GM18858 (cell line): Measurements from ENCODE around the gene TIAM2.

ENCODE experiments used
- ATAC-seq: cut with Tn5 transposase; IDR thresholded peaks from one replicate; pipeline ENCODE4 v1.9.1; 2021; ENCODE audit not compliant: unreplicated experiment

TIAM2 gene

DNA sequence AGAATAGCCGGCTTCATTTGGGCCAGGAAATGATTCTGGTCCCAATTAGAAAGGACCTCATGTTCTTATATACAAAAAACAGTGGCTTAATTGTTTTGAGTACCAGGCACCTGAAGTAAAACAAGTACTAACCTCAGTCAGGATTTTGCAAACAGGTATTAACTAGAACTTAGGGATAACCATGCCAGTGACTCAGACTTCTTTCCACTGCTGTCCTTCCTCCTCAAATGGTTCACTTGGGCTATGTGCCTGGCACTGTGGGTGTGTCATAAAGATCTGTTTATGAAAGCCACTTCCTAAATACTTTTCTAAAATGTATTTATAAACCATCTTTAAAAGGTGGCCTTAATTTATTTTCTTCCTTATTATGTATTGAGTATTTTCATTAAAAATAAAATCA is 279.4 kb downstream of the TIAM2 start:
- ATAC-seq: no peak

DNA sequence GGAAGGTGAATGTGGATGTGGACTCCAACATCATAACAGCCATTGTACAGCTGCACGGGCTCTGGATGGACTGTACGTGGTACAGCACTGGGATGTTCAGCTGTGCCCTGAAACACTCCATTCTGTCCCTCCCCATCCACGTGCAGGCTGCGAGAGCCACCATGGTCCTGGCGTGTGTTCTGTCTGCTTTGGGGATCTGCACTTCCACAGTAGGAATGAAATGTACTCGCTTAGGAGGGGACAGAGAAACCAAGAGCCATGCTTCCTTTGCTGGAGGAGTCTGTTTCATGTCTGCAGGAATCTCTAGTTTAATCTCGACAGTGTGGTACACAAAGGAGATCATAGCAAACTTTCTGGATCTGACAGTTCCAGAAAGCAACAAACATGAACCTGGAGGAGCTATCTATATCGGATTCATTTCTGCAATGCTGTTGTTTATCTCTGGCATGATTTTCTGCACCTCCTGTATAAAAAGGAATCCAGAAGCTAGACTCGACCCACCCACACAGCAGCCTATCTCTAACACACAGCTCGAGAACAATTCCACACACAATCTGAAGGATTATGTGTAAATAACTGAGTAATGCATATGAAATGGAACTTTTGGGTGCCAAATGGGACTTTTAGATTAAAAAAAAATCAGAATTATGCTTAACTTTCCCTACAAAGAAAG is 280.8 kb downstream of the TIAM2 start:
- ATAC-seq: no peak

DNA sequence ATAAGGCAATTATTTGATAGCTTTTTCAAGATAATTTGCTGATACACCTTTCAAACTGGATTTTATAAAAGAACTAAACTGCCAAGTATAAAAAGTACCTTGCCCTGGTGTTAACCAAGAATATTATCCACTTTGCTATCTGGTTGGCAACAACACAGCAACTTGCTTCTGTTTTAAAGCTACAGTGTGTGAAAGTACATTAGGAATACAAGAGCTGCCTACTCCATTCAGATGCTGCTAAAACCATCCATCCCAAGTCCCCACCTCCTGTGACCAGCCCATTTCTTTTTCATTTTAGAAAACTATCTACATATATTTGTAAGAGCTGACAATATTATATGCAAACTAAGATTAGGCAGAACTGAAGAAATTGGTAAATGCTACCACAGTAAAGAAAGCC is 281.5 kb downstream of the TIAM2 start:
- no peak for ATAC-seq

DNA sequence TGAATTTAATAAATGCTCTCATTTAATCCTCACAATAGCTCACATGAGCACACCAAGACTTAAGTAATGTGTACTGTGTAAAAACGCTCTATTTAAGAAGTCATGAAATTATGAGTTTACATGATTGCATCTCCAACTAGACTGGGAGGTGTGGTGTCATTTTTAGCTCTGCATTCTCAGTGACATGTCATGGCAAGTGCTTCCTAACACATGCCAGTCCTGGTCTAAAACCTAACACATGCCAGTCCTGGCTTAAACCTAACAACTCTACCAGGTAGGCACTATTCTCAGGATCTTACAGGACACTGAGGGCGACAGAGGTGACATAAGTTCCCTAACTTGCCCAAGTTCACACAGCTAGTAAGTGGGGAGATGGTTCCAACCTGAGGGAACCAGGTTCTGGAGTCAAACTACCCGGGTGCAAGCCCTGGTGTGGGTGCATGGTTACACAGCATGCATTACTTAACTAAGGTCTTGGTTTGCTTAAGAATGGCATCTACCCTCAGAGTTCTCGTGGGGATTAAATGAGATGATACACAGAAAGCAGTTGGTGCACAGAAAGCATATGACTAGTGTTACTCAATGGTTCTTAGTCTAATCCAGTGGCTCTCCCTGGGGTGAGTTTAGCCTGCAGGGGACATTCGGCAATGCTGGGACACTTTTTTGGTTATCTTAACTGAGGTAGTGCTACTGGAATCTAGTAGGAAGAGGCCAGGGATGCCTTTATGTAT is 283.4 kb downstream of the TIAM2 start:
- ATAC-seq: no peak

DNA sequence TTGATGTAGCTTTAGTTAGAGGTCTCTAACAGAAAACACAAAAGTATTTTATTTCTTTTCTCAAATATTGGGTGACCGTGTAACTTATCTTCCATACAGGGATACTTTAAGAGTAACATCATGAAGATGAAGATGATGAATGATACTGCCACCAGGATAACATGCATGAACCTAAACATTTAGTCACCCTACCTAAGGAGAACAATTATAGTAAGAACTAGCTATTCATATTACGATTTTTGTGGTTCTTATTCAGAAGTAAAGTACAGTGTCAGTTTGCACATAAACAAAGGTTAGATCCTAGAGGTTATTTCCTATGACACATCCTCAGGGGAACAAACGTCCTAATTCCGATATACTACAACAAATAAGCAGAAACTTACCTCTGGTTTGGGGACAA is 289.7 kb downstream of the TIAM2 start:
- ATAC-seq: no peak

DNA sequence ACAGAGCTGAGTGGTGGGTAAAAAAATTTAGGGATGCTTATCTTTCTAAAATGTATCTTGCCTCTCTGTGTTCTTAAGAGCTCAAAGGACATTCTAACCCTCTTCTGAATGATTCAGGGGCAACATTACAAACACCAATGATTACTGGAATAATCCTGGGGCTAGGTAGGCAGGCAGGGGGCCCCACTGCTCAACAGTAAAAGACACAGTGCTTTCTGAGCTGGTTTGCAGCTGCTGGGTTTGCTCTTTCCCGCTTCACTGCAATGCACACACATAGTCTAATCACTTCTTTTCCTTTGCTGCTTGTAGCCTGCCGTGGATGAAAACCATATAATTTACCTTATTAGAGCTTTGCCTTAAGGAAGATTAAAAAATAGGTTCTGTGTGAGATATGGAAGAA is 292.6 kb downstream of the TIAM2 start:
- no peak for ATAC-seq

DNA sequence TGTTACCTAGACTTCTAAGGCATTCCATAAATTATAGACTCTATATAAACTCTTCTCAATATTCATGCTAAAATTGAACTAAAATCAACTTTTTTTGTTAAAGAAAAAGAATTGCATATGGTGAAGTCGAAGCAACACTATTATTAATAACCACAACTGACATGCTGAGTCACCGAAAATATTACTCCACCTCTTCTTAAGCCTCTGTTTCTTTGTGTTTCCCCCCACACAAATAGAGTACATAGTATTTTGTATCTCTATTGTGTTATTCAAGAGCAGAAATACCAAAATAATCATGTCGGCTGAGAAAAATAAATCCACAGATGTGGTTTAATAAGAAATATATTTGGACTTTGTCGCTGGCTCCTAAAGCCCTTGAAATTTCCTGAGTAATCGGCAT is 295.4 kb downstream of the TIAM2 start:
- ATAC-seq: no peak

DNA sequence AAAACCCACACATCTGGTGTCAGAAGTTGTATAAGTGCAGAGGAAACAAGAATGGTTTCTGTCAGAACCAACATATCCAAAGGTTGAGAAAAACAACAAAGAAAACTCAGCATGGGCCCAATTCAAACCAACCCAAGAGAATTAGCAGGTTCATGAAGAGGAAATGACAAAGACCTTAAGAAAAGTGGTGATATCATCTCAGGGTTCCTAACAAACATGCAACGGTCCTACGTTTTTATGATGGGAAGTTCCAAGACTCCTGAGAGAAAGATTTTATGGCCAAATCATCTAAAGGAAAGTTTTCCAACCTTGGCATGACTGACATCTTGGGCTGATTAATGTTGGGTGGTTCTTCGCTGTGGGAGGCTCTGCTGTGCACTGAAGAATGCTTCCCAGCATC is 296.2 kb downstream of the TIAM2 start:
- no peak for ATAC-seq

DNA sequence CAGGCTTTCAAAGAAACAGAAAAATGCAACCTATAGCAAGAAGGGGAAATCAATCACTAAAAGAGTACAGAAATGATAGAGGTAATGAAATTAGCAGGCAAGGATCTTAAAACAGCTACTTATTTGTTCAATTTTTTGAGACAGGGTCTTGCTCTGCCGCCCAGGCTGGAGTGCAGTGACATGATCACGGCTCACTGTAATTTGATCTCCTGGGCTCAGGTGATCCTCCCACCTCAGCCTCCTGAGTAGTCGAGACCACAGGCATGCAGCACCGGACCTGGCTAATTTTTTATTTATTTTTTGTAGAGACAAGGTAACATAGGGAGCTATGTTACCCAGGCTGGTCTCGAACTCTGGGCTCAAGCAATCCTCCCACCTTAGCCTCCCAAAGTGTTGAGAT is 297.6 kb downstream of the TIAM2 start:
- ATAC-seq: no peak

DNA sequence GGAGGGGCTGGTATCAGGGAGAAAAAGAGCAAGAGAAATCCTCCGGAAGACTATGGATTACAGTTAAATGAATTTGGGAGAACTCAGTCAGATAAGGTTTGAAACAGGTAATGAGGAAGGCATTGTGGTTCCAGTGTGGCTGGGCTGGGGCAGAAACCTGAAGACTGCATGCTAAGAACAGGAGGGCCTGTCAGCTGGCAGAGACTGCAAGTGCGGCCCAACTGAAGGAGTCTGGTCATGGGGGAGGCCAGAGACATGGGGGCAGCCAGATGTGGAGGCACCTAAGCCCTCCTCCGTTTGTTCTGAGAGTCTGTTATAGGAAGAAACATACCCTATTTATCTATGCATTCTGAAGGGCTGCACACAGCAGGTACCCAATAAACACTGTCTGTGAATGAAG is 302.6 kb downstream of the TIAM2 start:
- no peak for ATAC-seq

DNA sequence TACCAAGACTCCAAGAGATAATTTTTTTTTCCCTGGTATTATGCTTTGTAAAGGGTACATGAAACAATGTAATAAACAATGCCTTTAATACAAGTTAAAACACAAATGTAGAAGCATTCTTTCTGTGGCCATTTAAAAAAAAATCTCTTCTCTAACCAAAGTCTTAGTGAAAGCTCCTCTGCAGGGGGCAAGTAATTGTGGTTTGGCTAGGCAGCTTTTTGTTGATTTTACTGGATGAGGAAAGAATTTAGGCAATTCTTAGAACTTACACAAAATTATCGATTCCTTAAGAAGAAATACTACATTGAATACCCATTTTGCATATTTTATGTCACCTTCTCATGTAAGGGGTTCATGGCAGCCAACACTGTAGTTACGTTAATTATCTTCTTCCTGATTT is 306.8 kb downstream of the TIAM2 start:
- ATAC-seq: no peak

DNA sequence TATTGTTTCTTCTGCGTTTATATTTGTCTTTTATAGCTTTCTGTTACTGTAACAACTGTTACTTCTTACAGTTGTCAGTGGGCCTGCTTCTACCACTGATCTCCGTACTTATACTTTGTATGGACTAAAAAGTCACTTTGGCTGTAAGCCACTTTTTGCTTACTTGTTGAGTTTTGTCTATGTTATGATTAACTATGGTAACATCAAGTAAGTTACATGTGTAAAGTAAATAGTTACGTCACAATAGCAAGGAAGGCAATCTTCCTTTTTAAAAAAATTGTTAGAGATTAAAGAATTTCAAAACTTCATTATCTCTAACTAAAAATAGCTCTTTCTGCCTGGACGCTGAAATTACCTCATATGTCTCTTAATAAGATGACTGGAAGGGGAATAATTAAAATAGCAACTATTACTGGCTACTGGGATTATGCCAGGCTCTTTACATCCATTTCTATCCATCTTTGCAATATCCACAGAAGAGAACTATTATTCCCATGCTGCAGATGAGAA is 308.3 kb downstream of the TIAM2 start:
- ATAC-seq: no peak

DNA sequence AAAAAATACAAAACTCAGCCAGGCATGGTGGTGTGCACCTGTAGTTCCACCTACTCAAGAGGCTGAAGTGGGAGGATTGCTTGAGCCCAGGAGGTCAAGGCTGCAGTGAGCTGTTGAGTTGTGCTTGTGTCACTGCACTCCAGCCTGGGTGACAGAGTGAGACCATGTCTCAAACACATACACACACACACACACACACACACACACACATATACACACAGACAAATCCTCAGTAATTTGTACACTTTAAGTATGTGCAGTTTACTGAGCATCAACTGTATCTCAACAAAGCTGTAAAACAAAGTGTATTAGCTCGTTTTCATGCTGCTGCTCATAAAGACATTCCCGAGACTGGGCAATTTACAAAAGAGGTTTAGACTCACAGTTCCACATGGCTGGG is 311.8 kb downstream of the TIAM2 start:
- ATAC-seq: no peak
